Activated T-helper 2 cell treated with anti-CD3 and anti-CD28 coated beads, Interferon-gamma antibody, Interleukin-2, Interleukin-4, amounts not matched to agents 10 μg/mL and 5 μg/mL and 100 μg/mL, durations not matched to agents 14 hours and 24 hours and 36 hours (primary cell): ENCODE data around the gene PHACTR1. TPM values are rescaled to one million over a fixed set of nuclear protein-coding genes. Genes with fewer than 3 reads are reported as not detected.

ENCODE experiments used
- DNase-seq: peaks from one replicate; pipeline ENCODE4 v3.0.0; 2021; ENCODE audit warnings: low spot score
- H3K27ac Mint-ChIP-seq: one replicate; pipeline ENCODE4 v1.8.0; 2021; ENCODE audit warnings: mixed read lengths
- H3K27me3 Mint-ChIP-seq: one replicate; pipeline ENCODE4 v1.8.0; 2021; ENCODE audit warnings: low read depth, mixed read lengths
- H3K36me3 Mint-ChIP-seq: one replicate; pipeline ENCODE4 v1.8.0; 2021; ENCODE audit warnings: low read depth, mixed read lengths
- H3K4me1 Mint-ChIP-seq: one replicate; pipeline ENCODE4 v1.8.0; 2021; ENCODE audit warnings: low read depth, mixed read lengths
- H3K4me3 Mint-ChIP-seq: one replicate; pipeline ENCODE4 v1.8.0; 2021; ENCODE audit warnings: low read depth, mild to moderate bottlenecking, moderate library complexity, mixed read lengths
- H3K9me3 Mint-ChIP-seq: one replicate; pipeline ENCODE4 v1.8.0; 2021; ENCODE audit warnings: mixed read lengths
- intact Hi-C: fragments of 100-400 bp; cut with micrococcal nuclease; formaldehyde crosslinking; loops from one replicate; pipeline ENCODE4 v1.15.1; 2023
- total RNA-seq: library from RNA; stranded (reverse); gene quantifications from 2 replicates; pipeline ENCODE4 v1.2.3, GENCODE V29; 2022

PHACTR1 gene
- total RNA-seq, 1 donor from 2014 or later = 0.11 TPM

GRCh38 chr6:13203145-13203544, 486.6 kb downstream of the PHACTR1 start:
- peaks cover 7% of the 10 kb centered on the region for H3K27me3 Mint-ChIP-seq
- H3K9me3 Mint-ChIP-seq = no peaks in the 10 kb centered on the region
- no peaks in the 10 kb centered on the region for H3K4me1 Mint-ChIP-seq
- intact Hi-C loops = no loop called here
- no peaks in the 10 kb centered on the region for H3K36me3 Mint-ChIP-seq
- no peak overlapping the region for H3K4me3 Mint-ChIP-seq
- DNase-seq = no peak
- no peak overlapping the region for H3K27ac Mint-ChIP-seq

- H3K27ac Mint-ChIP-seq = no peak overlapping the region
- DNase-seq = no peak
- H3K4me3 Mint-ChIP-seq = no peak overlapping the region
- H3K27me3 Mint-ChIP-seq = peaks cover 9% of the 10 kb centered on the region
- intact Hi-C loops = no loop called here
- H3K4me1 Mint-ChIP-seq = no peaks in the 10 kb centered on the region
- H3K36me3 Mint-ChIP-seq = no peaks in the 10 kb centered on the region
- H3K9me3 Mint-ChIP-seq = no peaks in the 10 kb centered on the region
Measured at GRCh38 chr6:13205106-13205505, 488.5 kb downstream of the PHACTR1 start.

GRCh38 chr6:13212096-13212495, 495.5 kb downstream of the PHACTR1 start:
- H3K27ac Mint-ChIP-seq = no peak overlapping the region
- H3K4me1 Mint-ChIP-seq = no peaks in the 10 kb centered on the region
- no peak for DNase-seq
- no peaks in the 10 kb centered on the region for H3K36me3 Mint-ChIP-seq
- peaks cover 25% of the 10 kb centered on the region for H3K27me3 Mint-ChIP-seq
- H3K9me3 Mint-ChIP-seq = no peaks in the 10 kb centered on the region
- H3K4me3 Mint-ChIP-seq = no peak overlapping the region
- intact Hi-C loops = no loop called here

GRCh38 chr6:13212538-13212937, 496.0 kb downstream of the PHACTR1 start:
- H3K36me3 Mint-ChIP-seq = no peaks in the 10 kb centered on the region
- H3K9me3 Mint-ChIP-seq = no peaks in the 10 kb centered on the region
- intact Hi-C loops = no loop called here
- DNase-seq = no peak
- H3K4me3 Mint-ChIP-seq = no peak overlapping the region
- H3K4me1 Mint-ChIP-seq = no peaks in the 10 kb centered on the region
- H3K27me3 Mint-ChIP-seq = peaks cover 25% of the 10 kb centered on the region
- H3K27ac Mint-ChIP-seq = no peak overlapping the region

GRCh38 chr6:13215390-13215789, 498.8 kb downstream of the PHACTR1 start:
- intact Hi-C loops = no loop called here

GRCh38 chr6:13216236-13217014, 499.9 kb downstream of the PHACTR1 start:
- no peaks in the 10 kb centered on the region for H3K36me3 Mint-ChIP-seq
- no peak overlapping the region for H3K27ac Mint-ChIP-seq
- H3K4me1 Mint-ChIP-seq = no peaks in the 10 kb centered on the region
- H3K27me3 Mint-ChIP-seq = peaks cover 23% of the 10 kb centered on the region
- H3K4me3 Mint-ChIP-seq = no peak overlapping the region
- no peaks in the 10 kb centered on the region for H3K9me3 Mint-ChIP-seq
- intact Hi-C loops = no loop called here
- no peak for DNase-seq

More at GRCh38 chr6:13215390-13215789, 498.8 kb downstream of the PHACTR1 start:
- Mint-ChIP-seq H3K4me3 (no peak overlapping the region), H3K27me3 (peaks cover 28% of the 10 kb centered on the region), H3K9me3 (no peaks in the 10 kb centered on the region), H3K36me3 (no peaks in the 10 kb centered on the region), H3K27ac (no peak overlapping the region), H3K4me1 (no peaks in the 10 kb centered on the region)
- no peak for DNase-seq

- Mint-ChIP-seq H3K9me3 (no peaks in the 10 kb centered on the region), H3K4me3 (no peak overlapping the region), H3K27me3 (peaks cover 17% of the 10 kb centered on the region), H3K27ac (no peak overlapping the region), H3K36me3 (no peaks in the 10 kb centered on the region), H3K4me1 (no peaks in the 10 kb centered on the region)
- no peak for DNase-seq
- intact Hi-C loops = no loop called here
Measured at GRCh38 chr6:13217206-13217905, 500.8 kb downstream of the PHACTR1 start.

GRCh38 chr6:13220266-13220665, 503.7 kb downstream of the PHACTR1 start:
- DNase-seq = no peak
- Mint-ChIP-seq H3K4me1 (no peaks in the 10 kb centered on the region), H3K36me3 (no peaks in the 10 kb centered on the region), H3K27ac (no peak overlapping the region), H3K9me3 (no peaks in the 10 kb centered on the region), H3K4me3 (no peak overlapping the region), H3K27me3 (peaks cover 13% of the 10 kb centered on the region)
- intact Hi-C loops = no loop called here

GRCh38 chr6:13222048-13222447, 505.5 kb downstream of the PHACTR1 start:
- H3K27ac Mint-ChIP-seq = no peak overlapping the region
- H3K27me3 Mint-ChIP-seq = peaks cover 9% of the 10 kb centered on the region
- no peaks in the 10 kb centered on the region for H3K9me3 Mint-ChIP-seq
- H3K36me3 Mint-ChIP-seq = no peaks in the 10 kb centered on the region
- intact Hi-C loops = no loop called here
- no peak for DNase-seq
- H3K4me3 Mint-ChIP-seq = no peak overlapping the region
- H3K4me1 Mint-ChIP-seq = no peaks in the 10 kb centered on the region

- no peaks in the 10 kb centered on the region for H3K9me3 Mint-ChIP-seq
- peaks cover 9% of the 10 kb centered on the region for H3K4me1 Mint-ChIP-seq
- no peak for DNase-seq
- H3K36me3 Mint-ChIP-seq = no peaks in the 10 kb centered on the region
- no peak overlapping the region for H3K27ac Mint-ChIP-seq
- intact Hi-C loops = no loop called here
- no peak overlapping the region for H3K4me3 Mint-ChIP-seq
- H3K27me3 Mint-ChIP-seq = peaks cover 9% of the 10 kb centered on the region
Measured at GRCh38 chr6:13226071-13226470, 509.5 kb downstream of the PHACTR1 start.

- no peak for DNase-seq
- Mint-ChIP-seq H3K27me3 (peaks cover 14% of the 10 kb centered on the region), H3K4me1 (peaks cover 9% of the 10 kb centered on the region), H3K27ac (no peak overlapping the region), H3K4me3 (no peak overlapping the region), H3K9me3 (no peaks in the 10 kb centered on the region), H3K36me3 (no peaks in the 10 kb centered on the region)
- intact Hi-C loops = no loop called here
Measured at GRCh38 chr6:13228264-13229204, 512.0 kb downstream of the PHACTR1 start.

- Mint-ChIP-seq H3K27me3 (peaks cover 10% of the 10 kb centered on the region), H3K9me3 (no peaks in the 10 kb centered on the region), H3K27ac (no peak overlapping the region), H3K36me3 (no peaks in the 10 kb centered on the region), H3K4me3 (no peak overlapping the region), H3K4me1 (peaks cover 9% of the 10 kb centered on the region)
- DNase-seq = no peak
- intact Hi-C loops = no loop called here
Measured at GRCh38 chr6:13229205-13230085, 512.9 kb downstream of the PHACTR1 start.
